ENCODE results near the gene ATP8B3.

DNA sequence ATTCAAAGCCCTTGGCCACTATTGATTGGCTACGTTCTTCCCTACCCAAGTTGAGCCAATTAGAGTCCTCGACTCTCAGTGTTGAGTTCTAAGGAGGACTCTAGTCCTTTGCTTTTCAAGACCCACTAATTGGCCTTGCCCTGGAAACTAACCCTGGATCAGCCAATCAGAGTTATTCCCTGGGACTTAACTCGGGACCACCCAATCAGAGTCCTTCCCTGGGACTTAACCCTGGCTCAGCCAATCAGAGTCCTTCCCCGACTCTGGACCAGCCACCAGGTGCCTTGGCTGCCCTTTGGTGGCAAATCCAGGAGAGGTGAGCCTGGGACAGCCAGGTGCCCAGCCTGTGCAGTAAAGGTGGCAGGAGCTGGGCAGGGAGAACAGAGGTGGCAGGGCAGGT is 28.7 kb downstream of the ATP8B3 start:
- TF ChIP-seq, protein P1, sequence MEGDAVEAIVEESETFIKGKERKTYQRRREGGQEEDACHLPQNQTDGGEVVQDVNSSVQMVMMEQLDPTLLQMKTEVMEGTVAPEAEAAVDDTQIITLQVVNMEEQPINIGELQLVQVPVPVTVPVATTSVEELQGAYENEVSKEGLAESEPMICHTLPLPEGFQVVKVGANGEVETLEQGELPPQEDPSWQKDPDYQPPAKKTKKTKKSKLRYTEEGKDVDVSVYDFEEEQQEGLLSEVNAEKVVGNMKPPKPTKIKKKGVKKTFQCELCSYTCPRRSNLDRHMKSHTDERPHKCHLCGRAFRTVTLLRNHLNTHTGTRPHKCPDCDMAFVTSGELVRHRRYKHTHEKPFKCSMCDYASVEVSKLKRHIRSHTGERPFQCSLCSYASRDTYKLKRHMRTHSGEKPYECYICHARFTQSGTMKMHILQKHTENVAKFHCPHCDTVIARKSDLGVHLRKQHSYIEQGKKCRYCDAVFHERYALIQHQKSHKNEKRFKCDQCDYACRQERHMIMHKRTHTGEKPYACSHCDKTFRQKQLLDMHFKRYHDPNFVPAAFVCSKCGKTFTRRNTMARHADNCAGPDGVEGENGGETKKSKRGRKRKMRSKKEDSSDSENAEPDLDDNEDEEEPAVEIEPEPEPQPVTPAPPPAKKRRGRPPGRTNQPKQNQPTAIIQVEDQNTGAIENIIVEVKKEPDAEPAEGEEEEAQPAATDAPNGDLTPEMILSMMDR (optimal IDR thresholded peaks at IDR 0.05 in 1 of 3, IDR thresholded peaks at IDR 0.05 in 1 of 3, conservative IDR thresholded peaks at IDR 0.05 in 1 of 3; ENCODE audit: extremely low read depth in 1 of 3, insufficient read depth in 2 of 3, low read length in 3 of 3) = no peak
- no peak for TF ChIP-seq EZH2 (IDR thresholded peaks at IDR 0.05; ENCODE audit: low read length)
